Measurements from ENCODE around the gene UFSP1.

DNA sequence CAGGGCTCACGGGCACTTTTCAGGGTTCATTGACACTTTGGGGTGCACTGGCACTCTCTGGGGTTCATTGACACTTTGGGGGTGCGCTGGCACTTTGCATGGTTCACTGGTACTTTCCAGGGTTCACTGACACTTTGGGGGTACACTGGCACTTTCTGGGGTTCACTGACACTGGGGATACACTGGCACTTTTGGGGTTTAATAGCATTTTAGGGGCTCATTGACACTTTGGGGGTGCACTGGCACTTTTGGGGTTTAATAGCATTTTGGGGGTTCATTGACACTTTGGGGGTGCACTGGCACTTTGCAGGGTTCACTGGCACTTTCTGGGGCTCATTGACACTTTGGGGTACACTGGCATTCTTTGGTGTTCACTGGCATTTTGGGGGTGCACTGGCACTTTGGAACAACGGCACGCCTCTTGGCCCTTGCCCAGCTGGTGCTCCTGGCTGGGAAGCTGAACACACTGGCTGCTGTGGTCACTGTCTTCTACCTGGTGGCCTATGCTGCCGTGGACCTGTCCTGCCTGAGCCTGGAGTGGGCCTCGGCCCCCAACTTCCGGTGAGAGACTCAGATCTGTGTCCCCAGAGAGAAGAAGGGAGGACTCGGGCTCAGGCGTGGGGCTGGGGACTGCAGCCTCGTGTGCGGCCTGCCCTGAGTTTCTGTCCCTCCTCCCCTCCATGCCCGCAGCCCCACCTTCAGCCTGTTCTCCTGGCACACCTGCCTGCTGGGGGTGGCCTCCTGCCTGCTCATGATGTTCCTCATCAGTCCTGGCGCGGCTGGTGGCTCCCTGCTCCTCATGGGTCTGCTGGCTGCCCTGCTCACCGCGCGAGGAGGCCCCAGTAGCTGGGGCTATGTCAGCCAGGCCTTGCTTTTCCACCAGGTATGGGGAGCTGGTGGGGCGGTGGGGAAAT lies 28.6 kb downstream of the UFSP1 start:
- TF ChIP-seq, protein P1, sequence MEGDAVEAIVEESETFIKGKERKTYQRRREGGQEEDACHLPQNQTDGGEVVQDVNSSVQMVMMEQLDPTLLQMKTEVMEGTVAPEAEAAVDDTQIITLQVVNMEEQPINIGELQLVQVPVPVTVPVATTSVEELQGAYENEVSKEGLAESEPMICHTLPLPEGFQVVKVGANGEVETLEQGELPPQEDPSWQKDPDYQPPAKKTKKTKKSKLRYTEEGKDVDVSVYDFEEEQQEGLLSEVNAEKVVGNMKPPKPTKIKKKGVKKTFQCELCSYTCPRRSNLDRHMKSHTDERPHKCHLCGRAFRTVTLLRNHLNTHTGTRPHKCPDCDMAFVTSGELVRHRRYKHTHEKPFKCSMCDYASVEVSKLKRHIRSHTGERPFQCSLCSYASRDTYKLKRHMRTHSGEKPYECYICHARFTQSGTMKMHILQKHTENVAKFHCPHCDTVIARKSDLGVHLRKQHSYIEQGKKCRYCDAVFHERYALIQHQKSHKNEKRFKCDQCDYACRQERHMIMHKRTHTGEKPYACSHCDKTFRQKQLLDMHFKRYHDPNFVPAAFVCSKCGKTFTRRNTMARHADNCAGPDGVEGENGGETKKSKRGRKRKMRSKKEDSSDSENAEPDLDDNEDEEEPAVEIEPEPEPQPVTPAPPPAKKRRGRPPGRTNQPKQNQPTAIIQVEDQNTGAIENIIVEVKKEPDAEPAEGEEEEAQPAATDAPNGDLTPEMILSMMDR (IDR thresholded peaks at IDR 0.05; ENCODE audit: insufficient read depth, low read length, poor library complexity, severe bottlenecking), result no peak
- no peak for TF ChIP-seq EZH2phosphoT487 (conservative IDR thresholded peaks at IDR 0.05; ENCODE audit: low read length)

Measured in SU-DHL-6 (cell line).